Karpas-422 (cell line): ENCODE results near the gene ASMT. TPM values are rescaled to one million over a fixed set of nuclear protein-coding genes. Genes with fewer than 3 reads are reported as not detected.

ENCODE experiments used
- DNase-seq: peaks from one replicate; pipeline ENCODE4 v3.0.0-alpha.2; 2015
- H2AFZ ChIP-seq: fragments of 200-600 bp; sonication (generic); 2 replicates; pipeline ENCODE4 v1.6.1; 2014; ENCODE audit warnings: antibody characterized with exemption, low read length, mixed read lengths
- H3K27ac ChIP-seq: fragments of 200-600 bp; sonication (generic); 2 replicates; pipeline ENCODE4 v1.5.1; 2014; ENCODE audit warnings: mild to moderate bottlenecking, low read length, moderate library complexity
- H3K27me3 ChIP-seq: fragments of 200-600 bp; sonication (generic); 2 replicates; pipeline ENCODE4 v1.6.1; 2014; ENCODE audit warnings: low read length, mixed read lengths
- H3K36me3 ChIP-seq: fragments of 200-600 bp; sonication (generic); 2 replicates; pipeline ENCODE4 v1.6.1; 2014; ENCODE audit warnings: low read length, mixed read lengths; ENCODE audit not compliant: insufficient read depth
- H3K4me1 ChIP-seq: fragments of 200-600 bp; sonication (generic); 2 replicates; pipeline ENCODE4 v1.6.1; 2014; ENCODE audit warnings: mild to moderate bottlenecking, low read length, mixed read lengths
- H3K4me2 ChIP-seq: fragments of 200-600 bp; sonication (generic); 2 replicates; pipeline ENCODE4 v1.6.1; 2014; ENCODE audit warnings: low read length, low read depth, mild to moderate bottlenecking; ENCODE audit not compliant: poor library complexity, severe bottlenecking
- H3K4me3 ChIP-seq: fragments of 200-600 bp; sonication (generic); 2 replicates; pipeline ENCODE4 v1.5.1; 2014; ENCODE audit warnings: mild to moderate bottlenecking, antibody characterized with exemption, low read length, mixed read lengths
- H3K79me2 ChIP-seq: fragments of 200-600 bp; sonication (generic); 2 replicates; pipeline ENCODE4 v1.6.1; 2014; ENCODE audit warnings: mild to moderate bottlenecking, low read length, mixed read lengths
- H3K9ac ChIP-seq: fragments of 200-600 bp; sonication (generic); 2 replicates; pipeline ENCODE4 v1.6.0; 2014; ENCODE audit warnings: low read length
- H3K9me2 ChIP-seq: fragments of 200-600 bp; sonication (generic), shearing (Covaris generic); replicated peaks from 2 replicates; pipeline ENCODE4 v1.6.0; 2014; ENCODE audit warnings: mild to moderate bottlenecking, low read length, moderate library complexity; ENCODE audit not compliant: insufficient read depth
- H3K9me3 ChIP-seq: fragments of 300-700, 200-600 bp; sonication (generic); 2 replicates; pipeline ENCODE4 v1.6.1; 2014; ENCODE audit warnings: low read length, mixed read lengths
- H4K20me1 ChIP-seq: fragments of 200-600 bp; sonication (generic); 2 replicates; pipeline ENCODE4 v1.6.1; 2014; ENCODE audit warnings: mild to moderate bottlenecking, antibody characterized with exemption, low read length, low read depth; ENCODE audit not compliant: insufficient read depth
- total RNA-seq: library from RNA; depleted of rRNA; stranded (reverse); fragments of >200 nt; shearing (Covaris generic); gene quantifications from 2 replicates; pipeline ENCODE4 v1.2.3, GENCODE V29; 2014; ENCODE audit warnings: low replicate concordance

ASMT gene
- total RNA-seq, 1 experiment from 2014 or later: not detected

- Histone ChIP-seq H3K27me3 (no peaks in the 10 kb centered on the region), H2AFZ (no peak overlapping the region), H3K4me1 (peaks cover 17% of the 10 kb centered on the region), H3K4me3 (peak overlapping the region; percentile 91), H3K4me2 (peak overlapping the region; percentile 70), H3K27ac (no peak overlapping the region), H3K9ac (peak overlapping the region; percentile 93), H3K9me2 (no peaks in the 10 kb centered on the region), H3K9me3 (no peaks in the 10 kb centered on the region), H4K20me1 (peaks cover 48% of the 10 kb centered on the region), H3K36me3 (peaks cover 31% of the 10 kb centered on the region), H3K79me2 (peaks cover 53% of the 10 kb centered on the region)
- no peak for DNase-seq
These were observed 21.3 kb upstream of the ASMT start for GRCh38 chrX:1593286-1594271.

- no peak overlapping the region for H3K27ac ChIP-seq
These were observed 19.2 kb upstream of the ASMT start for GRCh38 chrX:1595711-1596060.

DNA sequence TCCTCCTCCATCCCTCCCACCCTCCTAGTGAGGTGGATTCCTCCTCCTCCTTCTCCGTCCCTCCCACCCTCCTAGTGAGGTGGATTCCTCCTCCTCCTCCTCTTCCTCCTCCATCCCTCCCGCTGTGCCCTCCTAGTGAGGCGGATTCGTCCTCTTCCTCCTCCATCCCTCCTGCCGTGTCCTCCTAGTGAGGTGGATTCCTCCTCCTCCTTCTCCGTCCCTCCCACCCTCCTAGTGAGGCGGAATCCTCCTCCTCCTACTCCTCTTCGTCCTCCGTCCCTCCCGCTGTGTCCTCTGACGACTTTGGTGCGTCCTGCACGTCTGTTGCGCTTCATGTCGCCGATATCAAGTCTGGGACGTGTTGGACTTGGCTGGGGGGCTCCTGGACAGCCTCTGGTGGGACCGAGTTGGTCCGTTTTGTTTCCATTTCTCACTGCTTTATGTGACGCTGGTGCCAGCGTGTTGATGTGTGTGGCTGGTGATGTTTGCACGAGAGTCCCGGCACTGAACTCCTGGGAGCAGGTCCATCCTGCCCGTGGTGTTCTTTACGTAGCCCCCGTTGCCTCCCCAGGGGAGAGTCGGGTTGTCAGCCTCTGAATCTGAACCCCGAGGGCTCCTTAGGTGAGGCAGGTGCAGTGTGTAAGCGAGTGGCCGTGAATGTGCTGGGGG lies 18.0 kb upstream of the ASMT start:
- peaks cover 38% of the 10 kb centered on the region for H3K36me3 ChIP-seq
- H3K4me1 ChIP-seq: peaks cover 6% of the 10 kb centered on the region
- H3K9me3 ChIP-seq: no peaks in the 10 kb centered on the region
- H3K4me2 ChIP-seq: no peak overlapping the region
- no peaks in the 10 kb centered on the region for H3K27me3 ChIP-seq
- no peak for DNase-seq
- H4K20me1 ChIP-seq: peaks cover 47% of the 10 kb centered on the region
- H2AFZ ChIP-seq: no peak overlapping the region
- H3K4me3 ChIP-seq: no peak overlapping the region
- no peak overlapping the region for H3K9ac ChIP-seq
- peaks cover 50% of the 10 kb centered on the region for H3K79me2 ChIP-seq
- no peak overlapping the region for H3K27ac ChIP-seq
- no peaks in the 10 kb centered on the region for H3K9me2 ChIP-seq

More at GRCh38 chrX:1595711-1596060, 19.2 kb upstream of the ASMT start:
- peaks cover 53% of the 10 kb centered on the region for H3K79me2 ChIP-seq
- no peaks in the 10 kb centered on the region for H3K27me3 ChIP-seq
- no peaks in the 10 kb centered on the region for H3K9me3 ChIP-seq
- H3K4me1 ChIP-seq: peaks cover 6% of the 10 kb centered on the region
- no peak overlapping the region for H3K9ac ChIP-seq
- no peak overlapping the region for H3K4me3 ChIP-seq
- H4K20me1 ChIP-seq: peaks cover 48% of the 10 kb centered on the region
- no peak overlapping the region for H3K4me2 ChIP-seq
- H3K36me3 ChIP-seq: peaks cover 34% of the 10 kb centered on the region
- no peaks in the 10 kb centered on the region for H3K9me2 ChIP-seq
- DNase-seq: no peak
- no peak overlapping the region for H2AFZ ChIP-seq

GRCh38 chrX:1597345-1598020 lies 17.4 kb upstream of the ASMT start:
- no peak for DNase-seq
- H3K4me2 ChIP-seq: no peak overlapping the region
- H3K9me2 ChIP-seq: no peaks in the 10 kb centered on the region
- no peak overlapping the region for H3K4me3 ChIP-seq
- H3K79me2 ChIP-seq: peaks cover 44% of the 10 kb centered on the region
- no peak overlapping the region for H2AFZ ChIP-seq
- H3K27ac ChIP-seq: no peak overlapping the region
- peaks cover 6% of the 10 kb centered on the region for H3K4me1 ChIP-seq
- no peak overlapping the region for H3K9ac ChIP-seq
- H4K20me1 ChIP-seq: peaks cover 40% of the 10 kb centered on the region
- no peaks in the 10 kb centered on the region for H3K27me3 ChIP-seq
- H3K9me3 ChIP-seq: no peaks in the 10 kb centered on the region
- peaks cover 44% of the 10 kb centered on the region for H3K36me3 ChIP-seq

DNA sequence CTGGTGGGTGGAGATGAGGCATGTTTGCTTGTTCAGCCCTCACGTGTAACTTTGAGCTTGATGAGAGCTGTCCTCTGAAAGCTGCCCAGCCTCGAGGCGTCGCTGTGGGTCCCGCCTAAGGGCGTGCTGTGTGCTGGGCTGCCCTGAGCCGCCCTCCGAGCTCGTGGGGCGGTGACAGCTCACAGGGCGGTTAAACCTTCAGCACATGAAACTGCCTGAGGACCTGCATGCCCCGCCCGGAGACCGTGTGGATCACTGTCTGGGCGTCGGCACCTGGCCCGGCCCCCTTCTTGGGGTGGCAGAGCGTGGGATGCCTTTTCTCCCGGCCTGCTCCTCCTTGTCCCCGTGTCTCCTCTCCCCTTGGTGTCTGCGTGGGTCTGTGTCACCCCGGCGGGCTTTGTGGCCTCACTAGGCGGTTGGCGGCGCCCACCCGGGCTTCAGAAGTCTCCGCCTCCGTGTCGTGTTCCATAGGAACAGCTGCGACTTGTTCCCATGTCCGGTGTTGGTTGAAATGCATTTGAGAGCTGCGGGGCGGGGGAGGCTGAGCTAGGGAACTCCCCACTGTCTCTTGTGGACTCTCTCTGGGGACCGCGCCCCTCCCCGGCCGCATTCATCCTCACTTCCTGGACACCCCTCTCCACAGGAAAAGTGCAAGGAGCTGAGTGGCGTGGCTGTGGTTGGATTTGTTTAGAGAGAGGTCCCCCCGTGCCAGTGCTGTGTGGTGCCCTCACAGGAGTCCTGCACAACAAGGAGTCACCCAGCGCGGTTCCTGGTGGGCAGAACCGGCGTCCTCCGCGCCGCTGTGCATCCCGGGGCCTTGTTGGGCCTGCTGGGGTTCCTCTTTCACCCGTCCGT lies 16.6 kb upstream of the ASMT start:
- peaks cover 44% of the 10 kb centered on the region for H3K36me3 ChIP-seq
- H3K79me2 ChIP-seq: peaks cover 36% of the 10 kb centered on the region
- H3K9ac ChIP-seq: no peak overlapping the region
- H3K4me2 ChIP-seq: no peak overlapping the region
- no peak overlapping the region for H3K4me3 ChIP-seq
- H3K9me2 ChIP-seq: no peaks in the 10 kb centered on the region
- no peak overlapping the region for H2AFZ ChIP-seq
- H4K20me1 ChIP-seq: peaks cover 33% of the 10 kb centered on the region
- no peaks in the 10 kb centered on the region for H3K9me3 ChIP-seq
- peaks cover under 1% of the 10 kb centered on the region for H3K4me1 ChIP-seq
- DNase-seq: no peak
- H3K27me3 ChIP-seq: no peaks in the 10 kb centered on the region
- no peak overlapping the region for H3K27ac ChIP-seq

- peaks cover 24% of the 10 kb centered on the region; the same call in 1 of the 2 replicates for H4K20me1 ChIP-seq
- no peaks in the 10 kb centered on the region for H3K9me3 ChIP-seq
These were observed 15.7 kb upstream of the ASMT start for GRCh38 chrX:1598876-1599790.

GRCh38 chrX:1599791-1600405 lies 15.0 kb upstream of the ASMT start:
- no peak overlapping the region for H3K4me3 ChIP-seq
- H3K27me3 ChIP-seq: no peaks in the 10 kb centered on the region
- H3K9me2 ChIP-seq: no peaks in the 10 kb centered on the region
- H3K27ac ChIP-seq: no peak overlapping the region
- peaks cover 23% of the 10 kb centered on the region; the same call in 1 of the 2 replicates for H3K79me2 ChIP-seq
- H3K9ac ChIP-seq: no peak overlapping the region
- 0 out of 2 replicates have a peak, but pooled peaks cover 19% of the 10 kb centered on the region for H4K20me1 ChIP-seq
- H3K4me1 ChIP-seq: no peaks in the 10 kb centered on the region
- H3K4me2 ChIP-seq: no peak overlapping the region
- H3K36me3 ChIP-seq: peaks cover 31% of the 10 kb centered on the region
- DNase-seq: no peak
- no peak overlapping the region for H2AFZ ChIP-seq
- no peaks in the 10 kb centered on the region for H3K9me3 ChIP-seq

More at GRCh38 chrX:1598876-1599790, 15.7 kb upstream of the ASMT start:
- Histone ChIP-seq H3K4me3 (no peak overlapping the region), H2AFZ (no peak overlapping the region), H3K27me3 (no peaks in the 10 kb centered on the region), H3K27ac (no peak overlapping the region), H3K4me1 (no peaks in the 10 kb centered on the region), H3K79me2 (peaks cover 27% of the 10 kb centered on the region), H3K9ac (no peak overlapping the region), H3K4me2 (no peak overlapping the region), H3K36me3 (peaks cover 35% of the 10 kb centered on the region), H3K9me2 (no peaks in the 10 kb centered on the region)
- no peak for DNase-seq
